ENCODE measurements around the gene MYO5B.

GRCh38 chr18:50155406-50155805, 39.5 kb downstream of the MYO5B start:
- TF ChIP-seq CTCF (IDR thresholded peaks at IDR 0.05 in 4 of 5, conservative IDR thresholded peaks at IDR 0.05 in 1 of 5) (no peak), POLR2A (IDR thresholded peaks at IDR 0.05) (no peak)
